CD14-positive monocyte (primary cell): ENCODE measurements around the gene OR2M7. TPM values are rescaled to one million over a fixed set of nuclear protein-coding genes. Genes with fewer than 3 reads are reported as not detected.
"Not testable (repeated sequence)": the region's sequence is repeated elsewhere in the genome, so short reads cannot be mapped to it uniquely, and the experiment has no call there.

Experiments
- DNase-seq, 3 donors: peaks; one replicate each; pipeline ENCODE4 v3.0.0-alpha.2; 2011 to 2022
- H2AFZ ChIP-seq: 2 replicates; pipeline ENCODE4 v1.6.0; 2012; ENCODE audit warnings: mild to moderate bottlenecking, low read depth, low read length, inconsistent platforms; ENCODE audit not compliant: insufficient read depth, poor library complexity, severe bottlenecking
- H3K27ac ChIP-seq, 2 donors: 1 replicate in 1 of 2; 2 replicates in 1 of 2; pipeline ENCODE4 v1.5.1; 2012 to 2013; ENCODE audit warnings: low read length in 2 of 2, control low read depth in 1 of 2, inconsistent platforms in 1 of 2, low read depth in 1 of 2, mild to moderate bottlenecking in 1 of 2
- H3K27me3 ChIP-seq, 2 donors: one replicate each; pipeline versions ENCODE4 v1.6.0 to v1.6.1; 2011 to 2013; ENCODE audit warnings: low read length in 2 of 2; ENCODE audit not compliant: control insufficient read depth in 2 of 2, insufficient read depth in 2 of 2
- H3K36me3 ChIP-seq, 2 donors: replicated peaks in 1 of 2; 1 replicate in 1 of 2; 2 replicates in 1 of 2; pipeline versions ENCODE4 v1.5.1 to v1.6.1; 2012 to 2013; ENCODE audit warnings: low read length in 2 of 2, control low read depth in 1 of 2, inconsistent platforms in 1 of 2, mild to moderate bottlenecking in 1 of 2; ENCODE audit not compliant: insufficient read depth in 2 of 2, control insufficient read depth in 1 of 2
- H3K4me1 ChIP-seq, 2 donors: 1 replicate in 1 of 2; 2 replicates in 1 of 2; pipeline versions ENCODE4 v1.5.1 to v1.6.1; 2012 to 2013; ENCODE audit warnings: low read length in 2 of 2, control low read depth in 1 of 2, inconsistent platforms in 1 of 2, mild to moderate bottlenecking in 1 of 2, moderate library complexity in 1 of 2; ENCODE audit not compliant: insufficient read depth in 2 of 2, control insufficient read depth in 1 of 2
- H3K4me2 ChIP-seq: replicated peaks from 2 replicates; pipeline ENCODE3; 2012; ENCODE audit warnings: low read length, moderate library complexity, mild to moderate bottlenecking; ENCODE audit not compliant: poor library complexity, severe bottlenecking; ENCODE audit errors: extremely low read depth
- H3K4me3 ChIP-seq, 3 experiments: fragments of 200-600 bp in 1 of 3; sonication (generic) in 1 of 3; replicated peaks in 1 of 3; 1 replicate in 2 of 3; 2 replicates in 1 of 3; pipeline ENCODE4 v1.5.1; 2011 to 2013; ENCODE audit warnings: low read length in 3 of 3, mild to moderate bottlenecking in 3 of 3, control low read depth in 2 of 3, low read depth in 2 of 3, inconsistent platforms in 1 of 3, moderate library complexity in 1 of 3
- H3K79me2 ChIP-seq: 2 replicates; pipeline ENCODE4 v1.6.0; 2012; ENCODE audit warnings: mild to moderate bottlenecking, control low read depth, inconsistent platforms, low read length, moderate library complexity; ENCODE audit not compliant: insufficient read depth
- H3K9ac ChIP-seq: 2 replicates; pipeline ENCODE4 v1.6.0; 2017; ENCODE audit warnings: low read length, mild to moderate bottlenecking; ENCODE audit not compliant: insufficient read depth, poor library complexity, severe bottlenecking
- H3K9me3 ChIP-seq, 2 donors: replicated peaks in 1 of 2; 1 replicate in 1 of 2; 2 replicates in 1 of 2; pipeline versions ENCODE4 v1.5.1 to v1.6.1; 2012 to 2013; ENCODE audit warnings: low read length in 2 of 2, control low read depth in 1 of 2; ENCODE audit not compliant: control insufficient read depth in 1 of 2, insufficient read depth in 1 of 2
- H4K20me1 ChIP-seq: 2 replicates; pipeline ENCODE4 v1.6.0; 2012; ENCODE audit warnings: mild to moderate bottlenecking, low read length, control low read depth, moderate library complexity; ENCODE audit not compliant: insufficient read depth
- H3K27ac Mint-ChIP-seq, 7 donors: one replicate each; pipeline ENCODE4 v1.8.0; 2020; ENCODE audit warnings: mild to moderate bottlenecking in 7 of 7, mixed read lengths in 7 of 7, moderate library complexity in 6 of 7, inconsistent platforms in 2 of 7
- H3K27me3 Mint-ChIP-seq, 3 donors: one replicate each; pipeline ENCODE4 v1.8.0; 2021 to 2022; ENCODE audit warnings: low read depth in 3 of 3, mild to moderate bottlenecking in 3 of 3, mixed read lengths in 3 of 3, moderate library complexity in 3 of 3, inconsistent platforms in 1 of 3
- H3K36me3 Mint-ChIP-seq, 2 donors: one replicate each; pipeline ENCODE4 v1.8.0; 2020; ENCODE audit warnings: mixed read lengths in 2 of 2, inconsistent platforms in 1 of 2, mild to moderate bottlenecking in 1 of 2
- H3K4me1 Mint-ChIP-seq: one replicate; pipeline ENCODE4 v1.8.0; 2020; ENCODE audit warnings: mild to moderate bottlenecking, mixed read lengths
- H3K4me3 Mint-ChIP-seq, 2 donors: one replicate each; pipeline ENCODE4 v1.8.0; 2020; ENCODE audit warnings: mild to moderate bottlenecking in 2 of 2, mixed read lengths in 2 of 2, moderate library complexity in 1 of 2
- H3K9me3 Mint-ChIP-seq, 7 donors: one replicate each; pipeline ENCODE4 v1.8.0; 2020 to 2022; ENCODE audit warnings: mixed read lengths in 7 of 7, mild to moderate bottlenecking in 6 of 7, moderate library complexity in 6 of 7, inconsistent platforms in 2 of 7
- WGBS: methylation state at CpG from one replicate; pipeline ENCODE4 v1.1.5; 2013; ENCODE audit warnings: missing lambda C conversion rate; ENCODE audit not compliant: insufficient coverage; 5-methylcytosine and 5-hydroxymethylcytosine counted together
- intact Hi-C, 2 donors: fragments of 100-400 bp; cut with micrococcal nuclease; formaldehyde crosslinking; loops; one replicate each; pipeline versions ENCODE4 v1.15.0 to v1.15.1; 2023
- polyA plus RNA-seq, 3 donors: library from polyadenylated mRNA; depleted of rRNA in 1 of 3; unstranded in 2 of 3; stranded (reverse) in 1 of 3; fragments of 300-500 nt in 2 of 3; fragments of >200 nt in 1 of 3; fragmentation: Illumina TruSeq in 2 of 3; gene quantifications; 1 replicate in 2 of 3; 2 replicates in 1 of 3; pipeline ENCODE4 v1.2.3, GENCODE V29; 2012 to 2021
- TF ChIP-seq, protein P1 (sequence below): fragments of 200-600 bp; IDR thresholded peaks from one replicate; pipeline ENCODE4 v1.8.0; 2022; ENCODE audit warnings: antibody characterized with exemption, mild to moderate bottlenecking

The OR2M7 gene
- polyA plus RNA-seq, 3 donors, result not detected

- Histone ChIP-seq H3K36me3 (no peaks in the 10 kb centered on the region), H3K4me2 (no peak overlapping the region), H3K9me3 (peaks cover 14 to 24% of the 10 kb centered on the region in 2 donors), H4K20me1 (no peaks in the 10 kb centered on the region), H3K79me2 (no peaks in the 10 kb centered on the region), H3K27ac (no peak overlapping the region), H2AFZ (no peak overlapping the region), H3K4me1 (no peaks in the 10 kb centered on the region), H3K4me3 (no peak overlapping the region), H3K9ac (no peak overlapping the region), H3K27me3 (no peaks in the 10 kb centered on the region)
- intact Hi-C loops, result no loop called here
- no peaks in the 10 kb centered on the region for H3K36me3 Mint-ChIP-seq
- whole genome bisulfite sequencing, result 96% methylated on average over 4 of the region's 11 CpGs
- no peaks in the 10 kb centered on the region for H3K4me1 Mint-ChIP-seq
- no peak overlapping the region for H3K27ac Mint-ChIP-seq
- peaks cover 0 to 3% (median 0%) of the 10 kb centered on the region in 3 donors for H3K27me3 Mint-ChIP-seq
- no peak for DNase-seq
- TF ChIP-seq, protein P1, sequence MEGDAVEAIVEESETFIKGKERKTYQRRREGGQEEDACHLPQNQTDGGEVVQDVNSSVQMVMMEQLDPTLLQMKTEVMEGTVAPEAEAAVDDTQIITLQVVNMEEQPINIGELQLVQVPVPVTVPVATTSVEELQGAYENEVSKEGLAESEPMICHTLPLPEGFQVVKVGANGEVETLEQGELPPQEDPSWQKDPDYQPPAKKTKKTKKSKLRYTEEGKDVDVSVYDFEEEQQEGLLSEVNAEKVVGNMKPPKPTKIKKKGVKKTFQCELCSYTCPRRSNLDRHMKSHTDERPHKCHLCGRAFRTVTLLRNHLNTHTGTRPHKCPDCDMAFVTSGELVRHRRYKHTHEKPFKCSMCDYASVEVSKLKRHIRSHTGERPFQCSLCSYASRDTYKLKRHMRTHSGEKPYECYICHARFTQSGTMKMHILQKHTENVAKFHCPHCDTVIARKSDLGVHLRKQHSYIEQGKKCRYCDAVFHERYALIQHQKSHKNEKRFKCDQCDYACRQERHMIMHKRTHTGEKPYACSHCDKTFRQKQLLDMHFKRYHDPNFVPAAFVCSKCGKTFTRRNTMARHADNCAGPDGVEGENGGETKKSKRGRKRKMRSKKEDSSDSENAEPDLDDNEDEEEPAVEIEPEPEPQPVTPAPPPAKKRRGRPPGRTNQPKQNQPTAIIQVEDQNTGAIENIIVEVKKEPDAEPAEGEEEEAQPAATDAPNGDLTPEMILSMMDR, result no peak
- H3K4me3 Mint-ChIP-seq, result no peak overlapping the region
- peaks cover 10 to 29% (median 22%) of the 10 kb centered on the region in 7 donors for H3K9me3 Mint-ChIP-seq
Observed at GRCh38 chr1:248316796-248317195, 7.6 kb downstream of the OR2M7 start.

DNA sequence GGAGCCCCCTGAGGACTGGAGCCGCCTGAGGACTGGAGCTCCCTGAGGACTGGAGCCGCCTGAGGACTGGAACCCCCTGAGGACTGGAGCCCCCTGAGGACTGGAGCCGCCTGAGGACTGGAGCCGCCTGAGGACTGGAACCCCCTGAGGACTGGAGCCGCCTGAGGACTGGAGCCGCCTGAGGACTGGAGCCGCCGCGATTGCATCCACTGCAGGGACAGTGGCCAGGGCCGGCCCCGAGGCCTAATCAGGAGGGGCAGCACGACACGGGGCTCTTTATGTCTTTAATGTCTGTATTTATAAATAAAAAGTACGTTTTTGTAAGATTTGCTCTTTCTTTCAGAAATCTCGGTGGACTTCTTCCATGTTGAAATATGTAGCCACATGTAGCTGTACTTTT lies 17.6 kb downstream of the OR2M7 start:
- H3K4me1 ChIP-seq, H3K4me3 ChIP-seq, H3K9me3 Mint-ChIP-seq, H3K9me3 ChIP-seq, H3K79me2 ChIP-seq, H3K27ac Mint-ChIP-seq, H4K20me1 ChIP-seq, H2AFZ ChIP-seq, H3K36me3 Mint-ChIP-seq, H3K4me2 ChIP-seq, H3K27me3 Mint-ChIP-seq, H3K4me3 Mint-ChIP-seq, H3K27me3 ChIP-seq, H3K36me3 ChIP-seq, H3K9ac ChIP-seq, DNase-seq, intact Hi-C loops, H3K4me1 Mint-ChIP-seq, H3K27ac ChIP-seq: not testable (repeated sequence)
- 66% methylated on average over 7 of the region's 15 CpGs for WGBS
